Measurements from ENCODE around the gene HECW1.
"Not testable (repeated sequence)": the region's sequence is repeated elsewhere in the genome, so short reads cannot be mapped to it uniquely, and the experiment has no call there.

The HECW1 gene

DNA sequence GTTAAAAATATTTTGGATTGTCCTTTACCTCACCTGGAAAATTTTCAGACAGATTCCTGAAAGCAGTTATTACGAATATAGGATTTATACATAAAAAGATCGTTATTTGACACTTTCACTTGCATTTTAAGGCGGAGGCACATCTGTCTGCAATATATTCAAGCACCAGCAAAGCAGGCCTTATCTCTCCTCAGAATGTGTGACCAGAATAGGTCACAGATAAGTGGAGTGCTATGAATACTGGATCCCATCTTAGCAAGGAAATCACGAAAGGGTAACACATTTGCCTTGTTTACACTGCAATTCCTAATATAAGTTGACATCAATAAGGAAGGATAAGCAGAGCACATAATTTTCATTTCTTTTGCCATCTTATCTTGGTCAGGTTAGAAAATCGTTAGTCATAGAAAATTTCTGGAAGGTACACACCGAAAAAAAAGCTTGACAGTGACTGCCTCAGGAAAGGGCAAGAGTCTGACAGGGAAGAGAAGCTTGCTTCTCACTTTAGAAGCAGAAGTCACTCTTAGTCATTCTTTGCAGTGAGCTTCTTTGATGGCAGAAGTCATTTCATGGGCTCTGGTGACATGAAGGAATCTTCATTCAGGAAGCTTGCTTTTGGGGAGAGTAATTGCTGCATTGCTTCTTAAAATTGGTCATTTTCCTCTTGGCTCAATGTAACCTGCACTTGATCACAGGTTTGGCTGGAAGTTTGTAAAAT lies 372.4 kb downstream of the HECW1 start:
- peaks cover 3% of the 10 kb centered on the region for H3K4me1 ChIP-seq (ENCODE audit: control insufficient read depth, insufficient read depth, low read length)
- H3K36me3 ChIP-seq (ENCODE audit: control insufficient read depth in 2 of 2, insufficient read depth in 2 of 2, low read length in 2 of 2): no peaks in the 10 kb centered on the region
- no peak overlapping the region for H3K9ac ChIP-seq (ENCODE audit: low read length in 2 of 2)
- H3K4me3 ChIP-seq (ENCODE audit: low read length in 2 of 2): no peak overlapping the region
- H3K27ac ChIP-seq (ENCODE audit: low read length): no peak overlapping the region
- H3K9me3 ChIP-seq (ENCODE audit: control insufficient read depth in 2 of 2, low read length in 2 of 2): no peaks in the 10 kb centered on the region
- H3K27me3 ChIP-seq (ENCODE audit: control insufficient read depth in 1 of 2, insufficient read depth in 2 of 2, low read length in 2 of 2): no peaks in the 10 kb centered on the region

DNA sequence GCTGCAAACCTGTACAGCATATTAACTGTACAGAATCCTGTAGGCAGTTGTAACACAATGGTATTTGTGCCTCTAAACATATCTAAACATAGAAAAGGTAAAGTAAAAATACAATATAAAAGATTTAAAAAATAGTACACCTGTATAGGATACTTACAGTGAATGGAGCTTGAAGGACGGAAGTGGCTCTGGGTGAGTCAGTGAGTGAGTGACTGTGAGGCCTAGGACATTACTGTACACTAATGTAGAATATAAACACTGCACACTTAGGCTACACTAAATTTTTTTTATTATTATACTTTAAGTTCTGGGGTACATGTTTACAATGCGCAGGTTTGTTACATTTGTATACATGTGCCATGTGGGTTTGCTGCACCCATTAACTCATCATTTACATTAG lies 373.1 kb downstream of the HECW1 start:
- no peaks in the 10 kb centered on the region for H3K9me3 ChIP-seq (ENCODE audit: control insufficient read depth in 2 of 2, low read length in 2 of 2)
- H3K9ac ChIP-seq (ENCODE audit: low read length in 2 of 2): no peak overlapping the region
- H3K36me3 ChIP-seq (ENCODE audit: control insufficient read depth in 2 of 2, insufficient read depth in 2 of 2, low read length in 2 of 2): no peaks in the 10 kb centered on the region
- peaks cover 3% of the 10 kb centered on the region for H3K4me1 ChIP-seq (ENCODE audit: control insufficient read depth, insufficient read depth, low read length)
- no peak overlapping the region for H3K4me3 ChIP-seq (ENCODE audit: low read length in 2 of 2)
- no peaks in the 10 kb centered on the region for H3K27me3 ChIP-seq (ENCODE audit: control insufficient read depth in 1 of 2, insufficient read depth in 2 of 2, low read length in 2 of 2)
- no peak overlapping the region for H3K27ac ChIP-seq (ENCODE audit: low read length)

DNA sequence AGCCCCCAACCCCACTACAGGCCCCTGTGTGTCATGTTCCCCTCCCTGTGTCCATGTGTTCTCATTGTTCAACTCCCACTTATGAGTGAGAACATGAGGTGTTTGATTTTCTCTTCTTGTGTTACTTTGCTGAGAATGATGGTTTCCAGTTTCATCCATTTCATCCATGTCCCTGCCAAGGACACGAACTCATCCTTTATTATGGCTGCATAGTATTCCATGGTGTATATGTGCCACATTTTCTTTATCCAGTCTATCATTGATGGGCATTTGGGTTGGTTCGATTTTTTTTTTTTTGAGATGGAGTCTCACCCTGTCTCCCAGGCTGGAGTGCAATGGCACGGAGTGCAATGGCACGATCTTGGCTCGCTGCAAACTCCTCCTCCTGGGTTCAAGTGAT lies 373.6 kb downstream of the HECW1 start:
- H3K36me3 ChIP-seq (ENCODE audit: control insufficient read depth in 2 of 2, insufficient read depth in 2 of 2, low read length in 2 of 2); H3K27me3 ChIP-seq (ENCODE audit: control insufficient read depth in 1 of 2, insufficient read depth in 2 of 2, low read length in 2 of 2); H3K9me3 ChIP-seq (ENCODE audit: control insufficient read depth in 2 of 2, low read length in 2 of 2); H3K27ac ChIP-seq (ENCODE audit: low read length); H3K4me1 ChIP-seq (ENCODE audit: control insufficient read depth, insufficient read depth, low read length); H3K9ac ChIP-seq (ENCODE audit: low read length in 2 of 2); H3K4me3 ChIP-seq (ENCODE audit: low read length in 2 of 2): not testable (repeated sequence)

DNA sequence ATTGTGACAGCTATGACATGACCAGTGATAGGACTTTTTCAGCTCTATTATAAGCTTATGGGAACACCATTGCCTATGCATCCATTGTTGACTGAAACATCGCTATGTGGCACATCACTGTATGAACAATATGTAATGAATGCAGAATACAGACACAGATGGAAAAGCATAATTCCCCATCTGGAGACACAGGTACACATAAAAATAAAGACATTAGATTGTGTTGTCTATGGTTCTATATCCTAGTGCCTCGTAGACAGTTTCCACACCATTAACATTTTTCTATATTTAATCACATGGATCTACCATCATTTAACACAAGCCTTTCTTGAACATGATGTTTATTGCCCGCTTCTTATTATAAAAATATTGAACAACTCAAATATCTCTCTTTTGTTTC lies 374.2 kb downstream of the HECW1 start:
- H3K9me3 ChIP-seq (ENCODE audit: control insufficient read depth in 2 of 2, low read length in 2 of 2): no peaks in the 10 kb centered on the region
- no peaks in the 10 kb centered on the region for H3K27me3 ChIP-seq (ENCODE audit: control insufficient read depth in 1 of 2, insufficient read depth in 2 of 2, low read length in 2 of 2)
- H3K4me3 ChIP-seq (ENCODE audit: low read length in 2 of 2): no peak overlapping the region
- no peak overlapping the region for H3K9ac ChIP-seq (ENCODE audit: low read length in 2 of 2)
- no peaks in the 10 kb centered on the region for H3K36me3 ChIP-seq (ENCODE audit: control insufficient read depth in 2 of 2, insufficient read depth in 2 of 2, low read length in 2 of 2)
- no peak overlapping the region for H3K27ac ChIP-seq (ENCODE audit: low read length)
- H3K4me1 ChIP-seq (ENCODE audit: control insufficient read depth, insufficient read depth, low read length): peaks cover 3% of the 10 kb centered on the region

DNA sequence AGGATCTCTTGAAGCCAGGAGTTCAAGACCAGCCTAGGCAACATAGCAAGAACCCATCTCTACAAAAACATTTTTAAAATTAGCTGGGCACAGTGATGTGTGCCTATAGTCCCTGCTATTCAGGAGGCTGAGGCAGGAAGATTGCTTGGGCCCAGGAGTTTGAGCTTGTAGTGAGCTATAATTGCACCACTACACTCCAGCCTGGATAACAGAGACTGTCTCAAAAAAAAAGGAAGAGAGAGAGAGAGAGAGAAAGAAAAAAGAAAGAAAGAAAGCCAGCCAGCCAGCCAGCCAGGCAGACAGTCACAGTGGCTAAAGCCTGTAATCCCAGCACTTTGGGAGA lies 375.3 kb downstream of the HECW1 start:
- H3K27ac ChIP-seq (ENCODE audit: low read length): no peak overlapping the region
- no peak overlapping the region for H3K4me3 ChIP-seq (ENCODE audit: low read length in 2 of 2)
- no peak overlapping the region for H3K9ac ChIP-seq (ENCODE audit: low read length in 2 of 2)
- H3K27me3 ChIP-seq (ENCODE audit: control insufficient read depth in 1 of 2, insufficient read depth in 2 of 2, low read length in 2 of 2): no peaks in the 10 kb centered on the region
- H3K36me3 ChIP-seq (ENCODE audit: control insufficient read depth in 2 of 2, insufficient read depth in 2 of 2, low read length in 2 of 2): no peaks in the 10 kb centered on the region
- no peaks in the 10 kb centered on the region for H3K9me3 ChIP-seq (ENCODE audit: control insufficient read depth in 2 of 2, low read length in 2 of 2)
- H3K4me1 ChIP-seq (ENCODE audit: control insufficient read depth, insufficient read depth, low read length): no peaks in the 10 kb centered on the region

DNA sequence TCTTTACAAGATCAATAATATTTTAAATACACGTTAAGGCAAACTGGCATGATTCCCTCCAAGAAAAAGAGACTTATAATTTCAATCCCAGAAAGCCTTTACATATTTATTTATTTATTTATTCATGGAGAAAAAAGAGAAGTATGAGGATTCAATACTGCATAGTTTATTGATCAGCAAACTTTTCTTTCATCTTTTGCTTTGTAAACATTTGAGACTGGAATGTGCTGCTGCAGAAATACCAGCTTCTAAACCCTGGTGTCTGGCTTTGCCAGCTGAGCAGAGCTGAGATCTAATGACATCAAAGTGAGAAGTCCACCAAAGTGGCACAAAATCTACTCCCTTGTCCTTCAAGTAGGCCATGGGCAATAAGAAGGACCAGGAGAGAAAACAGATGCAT lies 376.8 kb downstream of the HECW1 start:
- Histone ChIP-seq H3K4me3 (ENCODE audit: low read length in 2 of 2) (no peak overlapping the region), H3K9me3 (ENCODE audit: control insufficient read depth in 2 of 2, low read length in 2 of 2) (no peaks in the 10 kb centered on the region), H3K4me1 (ENCODE audit: control insufficient read depth, insufficient read depth, low read length) (no peaks in the 10 kb centered on the region), H3K27ac (ENCODE audit: low read length) (no peak overlapping the region), H3K27me3 (ENCODE audit: control insufficient read depth in 1 of 2, insufficient read depth in 2 of 2, low read length in 2 of 2) (no peaks in the 10 kb centered on the region), H3K9ac (ENCODE audit: low read length in 2 of 2) (no peak overlapping the region), H3K36me3 (ENCODE audit: control insufficient read depth in 2 of 2, insufficient read depth in 2 of 2, low read length in 2 of 2) (no peaks in the 10 kb centered on the region)

DNA sequence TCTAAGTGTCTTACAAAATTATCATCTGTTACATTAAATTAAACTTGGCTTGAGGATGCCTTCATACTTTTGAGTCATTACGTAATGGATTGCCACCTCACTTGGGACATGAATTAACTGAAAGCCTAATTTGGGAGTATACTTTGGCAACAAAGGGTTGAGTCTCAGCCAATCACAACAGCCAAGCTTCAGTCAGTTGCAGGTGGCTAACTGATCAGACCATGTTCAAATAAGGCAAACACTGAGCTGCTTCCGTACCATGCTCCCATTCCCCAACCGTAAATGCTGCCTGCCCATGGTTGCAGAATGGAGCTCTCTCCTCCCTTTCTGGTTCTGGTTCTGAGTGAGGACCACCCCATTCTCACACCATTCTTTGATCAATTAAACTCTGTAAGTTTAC lies 377.6 kb downstream of the HECW1 start:
- no peaks in the 10 kb centered on the region for H3K36me3 ChIP-seq (ENCODE audit: control insufficient read depth in 2 of 2, insufficient read depth in 2 of 2, low read length in 2 of 2)
- H3K4me1 ChIP-seq (ENCODE audit: control insufficient read depth, insufficient read depth, low read length): no peaks in the 10 kb centered on the region
- no peaks in the 10 kb centered on the region for H3K27me3 ChIP-seq (ENCODE audit: control insufficient read depth in 1 of 2, insufficient read depth in 2 of 2, low read length in 2 of 2)
- no peak overlapping the region for H3K27ac ChIP-seq (ENCODE audit: low read length)
- H3K4me3 ChIP-seq (ENCODE audit: low read length in 2 of 2): no peak overlapping the region
- no peak overlapping the region for H3K9ac ChIP-seq (ENCODE audit: low read length in 2 of 2)
- H3K9me3 ChIP-seq (ENCODE audit: control insufficient read depth in 2 of 2, low read length in 2 of 2): no peaks in the 10 kb centered on the region

DNA sequence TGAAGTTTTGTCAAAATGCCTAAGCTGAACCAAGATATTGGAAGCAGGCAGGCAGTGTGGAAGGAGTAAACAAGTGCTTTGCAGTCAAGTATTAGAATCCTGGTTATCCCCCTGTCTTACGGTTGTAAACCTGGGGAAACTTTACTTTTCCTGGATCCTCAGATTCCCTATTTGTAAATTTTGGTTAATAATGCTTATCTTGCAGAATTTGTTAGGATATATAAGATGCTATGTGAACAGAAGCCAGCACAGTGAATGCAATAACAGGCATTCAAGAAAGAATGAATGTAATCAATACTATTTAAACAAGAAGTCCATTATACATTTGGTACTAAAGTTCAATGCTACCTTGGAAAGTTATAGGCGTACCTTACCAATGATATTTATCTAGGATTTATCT lies 378.7 kb downstream of the HECW1 start:
- Histone ChIP-seq H3K9ac (ENCODE audit: low read length in 2 of 2) (no peak overlapping the region), H3K9me3 (ENCODE audit: control insufficient read depth in 2 of 2, low read length in 2 of 2) (no peaks in the 10 kb centered on the region), H3K27ac (ENCODE audit: low read length) (no peak overlapping the region), H3K36me3 (ENCODE audit: control insufficient read depth in 2 of 2, insufficient read depth in 2 of 2, low read length in 2 of 2) (no peaks in the 10 kb centered on the region), H3K4me1 (ENCODE audit: control insufficient read depth, insufficient read depth, low read length) (no peaks in the 10 kb centered on the region), H3K4me3 (ENCODE audit: low read length in 2 of 2) (no peak overlapping the region), H3K27me3 (ENCODE audit: control insufficient read depth in 1 of 2, insufficient read depth in 2 of 2, low read length in 2 of 2) (no peaks in the 10 kb centered on the region)

DNA sequence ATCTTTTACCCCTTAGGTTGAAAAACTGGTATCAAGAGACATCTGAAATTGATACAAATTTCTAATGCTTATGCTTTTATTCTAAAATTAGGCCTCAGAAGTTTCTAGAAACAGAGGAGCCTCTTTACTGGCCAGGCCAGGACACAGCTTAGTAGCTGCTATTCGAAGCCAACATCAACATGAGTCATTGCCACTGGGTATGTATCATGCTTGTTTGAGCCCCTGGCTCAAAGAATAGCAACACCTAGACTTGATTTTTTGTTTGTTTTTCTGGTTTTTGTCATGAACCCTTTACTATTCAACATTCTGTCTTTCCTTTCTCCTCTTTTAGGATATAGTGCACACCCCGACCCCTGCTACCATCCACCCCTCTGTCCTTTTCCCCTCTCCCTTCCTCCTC lies 379.5 kb downstream of the HECW1 start:
- Histone ChIP-seq H3K9me3 (ENCODE audit: control insufficient read depth in 2 of 2, low read length in 2 of 2) (no peaks in the 10 kb centered on the region), H3K27me3 (ENCODE audit: control insufficient read depth in 1 of 2, insufficient read depth in 2 of 2, low read length in 2 of 2) (no peaks in the 10 kb centered on the region), H3K9ac (ENCODE audit: low read length in 2 of 2) (no peak overlapping the region), H3K4me1 (ENCODE audit: control insufficient read depth, insufficient read depth, low read length) (no peaks in the 10 kb centered on the region), H3K36me3 (ENCODE audit: control insufficient read depth in 2 of 2, insufficient read depth in 2 of 2, low read length in 2 of 2) (no peaks in the 10 kb centered on the region), H3K27ac (ENCODE audit: low read length) (no peak overlapping the region), H3K4me3 (ENCODE audit: low read length in 2 of 2) (no peak overlapping the region)

DNA sequence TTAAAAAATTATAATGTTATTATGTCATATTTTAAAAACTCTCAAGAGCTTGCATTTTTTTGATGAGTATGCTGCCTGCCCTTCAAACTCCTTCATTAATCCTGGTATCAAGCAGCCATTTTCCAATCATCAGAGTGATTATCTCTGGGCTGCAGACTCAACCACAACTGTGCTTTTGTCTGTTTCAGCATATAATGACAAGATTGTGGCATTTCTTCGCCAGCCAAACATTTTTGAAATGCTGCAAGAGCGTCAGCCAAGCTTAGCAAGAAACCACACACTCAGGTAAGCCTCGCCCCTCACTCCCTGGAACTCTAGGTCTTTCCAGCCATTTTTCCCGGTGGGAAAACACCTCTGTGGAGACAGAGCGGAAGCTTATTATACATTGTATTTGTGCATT lies 380.4 kb downstream of the HECW1 start:
- no peaks in the 10 kb centered on the region for H3K4me1 ChIP-seq (ENCODE audit: control insufficient read depth, insufficient read depth, low read length)
- H3K27ac ChIP-seq (ENCODE audit: low read length): no peak overlapping the region
- no peaks in the 10 kb centered on the region for H3K36me3 ChIP-seq (ENCODE audit: control insufficient read depth in 2 of 2, insufficient read depth in 2 of 2, low read length in 2 of 2)
- H3K9ac ChIP-seq (ENCODE audit: low read length in 2 of 2): no peak overlapping the region
- H3K4me3 ChIP-seq (ENCODE audit: low read length in 2 of 2): no peak overlapping the region
- H3K9me3 ChIP-seq (ENCODE audit: control insufficient read depth in 2 of 2, low read length in 2 of 2): no peaks in the 10 kb centered on the region
- H3K27me3 ChIP-seq (ENCODE audit: control insufficient read depth in 1 of 2, insufficient read depth in 2 of 2, low read length in 2 of 2): no peaks in the 10 kb centered on the region

DNA sequence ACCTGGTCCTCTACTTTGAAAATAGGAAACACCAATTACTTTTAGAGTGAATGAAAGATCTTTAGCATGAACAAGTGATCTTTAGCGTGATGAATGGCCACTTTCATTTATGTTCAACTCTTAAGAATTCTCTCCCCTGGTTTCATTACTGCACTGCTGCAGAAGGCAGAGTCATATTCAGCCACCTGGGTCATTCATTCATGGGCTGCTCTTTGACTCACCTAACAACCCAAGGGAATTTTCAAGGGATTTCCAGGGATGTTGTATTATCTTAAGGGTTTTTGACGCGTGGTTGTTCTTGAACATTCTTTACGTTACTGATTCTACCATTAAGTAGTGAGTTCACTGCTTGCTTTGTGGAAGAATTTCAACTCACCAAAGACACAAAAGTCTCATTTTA lies 383.1 kb downstream of the HECW1 start:
- H3K4me3 ChIP-seq (ENCODE audit: low read length in 2 of 2): no peak overlapping the region
- no peaks in the 10 kb centered on the region for H3K4me1 ChIP-seq (ENCODE audit: control insufficient read depth, insufficient read depth, low read length)
- no peak overlapping the region for H3K27ac ChIP-seq (ENCODE audit: low read length)
- no peak overlapping the region for H3K9ac ChIP-seq (ENCODE audit: low read length in 2 of 2)
- no peaks in the 10 kb centered on the region for H3K36me3 ChIP-seq (ENCODE audit: control insufficient read depth in 2 of 2, insufficient read depth in 2 of 2, low read length in 2 of 2)
- no peaks in the 10 kb centered on the region for H3K9me3 ChIP-seq (ENCODE audit: control insufficient read depth in 2 of 2, low read length in 2 of 2)
- peaks cover 0 to 2% of the 10 kb centered on the region in 2 donors for H3K27me3 ChIP-seq (ENCODE audit: control insufficient read depth in 1 of 2, insufficient read depth in 2 of 2, low read length in 2 of 2)
